Measurements from ENCODE around the gene EFCAB13.

EFCAB13 gene

GRCh38 chr17:47292206-47292605 lies 31.5 kb upstream of the EFCAB13 start:
- DNase-seq, result no peak

- DNase-seq, result no peak
These were observed 28.5 kb upstream of the EFCAB13 start for GRCh38 chr17:47295037-47295873.

DNA sequence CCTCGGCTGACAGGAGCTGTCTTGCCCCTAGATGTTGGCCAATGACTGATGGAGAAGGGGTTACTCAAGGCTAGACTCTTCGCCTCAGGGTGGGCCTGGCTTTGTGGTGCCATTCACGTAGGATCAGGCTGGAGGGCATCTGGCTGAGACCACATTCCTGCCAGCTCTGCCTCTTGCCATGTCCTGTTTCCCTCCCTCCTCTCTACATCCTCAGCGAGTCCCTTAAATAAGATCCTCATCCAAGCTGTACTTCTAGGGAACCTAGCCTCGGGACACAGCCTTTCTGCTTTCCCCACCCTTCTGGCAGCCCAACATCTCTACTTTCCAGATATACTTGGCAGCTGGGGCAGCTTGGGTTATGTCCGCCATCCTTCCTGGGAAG lies 27.9 kb upstream of the EFCAB13 start:
- DNase-seq, result no peak

- no peak for DNase-seq
These were observed 25.9 kb upstream of the EFCAB13 start for GRCh38 chr17:47297661-47298400.

- DNase-seq, result no peak
These were observed 25.0 kb upstream of the EFCAB13 start for GRCh38 chr17:47298712-47299111.

- DNase-seq, result no peak
These were observed 24.4 kb upstream of the EFCAB13 start for GRCh38 chr17:47299239-47299910.

DNA sequence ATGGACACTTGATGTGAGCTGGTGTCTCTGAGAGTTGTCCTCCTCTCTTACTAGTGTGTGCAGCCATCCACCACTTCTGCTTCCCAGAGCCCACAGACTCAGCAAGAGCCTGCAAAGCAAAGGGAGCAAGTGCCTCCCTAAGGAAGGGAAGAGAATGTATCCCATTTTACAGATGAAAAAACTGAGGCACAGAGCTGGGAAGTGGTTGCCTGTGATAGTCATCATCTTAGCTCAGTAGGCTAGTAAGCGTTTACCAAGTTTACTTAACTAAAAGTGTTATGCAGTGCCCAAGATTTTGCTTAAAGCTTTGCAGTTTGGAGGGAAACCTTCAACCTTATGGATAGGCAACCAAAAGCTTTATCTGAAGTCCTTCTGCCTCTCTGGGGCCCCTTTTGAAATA lies 23.0 kb upstream of the EFCAB13 start:
- DNase-seq, result no peak

DNA sequence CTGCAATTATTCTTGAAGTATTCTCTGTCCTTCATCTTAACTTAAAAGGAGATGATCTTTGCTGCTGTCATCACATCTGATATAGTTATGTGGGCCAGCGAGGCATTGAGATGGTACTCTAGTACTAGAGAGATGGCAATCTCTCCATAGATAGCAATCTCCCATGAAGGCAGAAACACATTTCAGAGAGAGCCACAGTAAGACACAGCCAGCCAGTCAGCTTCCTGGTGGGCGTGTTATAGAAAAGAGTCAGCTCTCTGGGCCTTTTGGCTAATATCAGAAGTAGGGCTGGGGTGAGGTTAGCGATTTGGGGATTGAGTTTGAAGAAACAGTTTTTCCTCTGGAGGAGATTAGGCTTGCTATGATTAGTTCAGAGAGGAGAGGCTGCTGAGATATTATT lies 22.6 kb upstream of the EFCAB13 start:
- DNase-seq, result no peak

DNA sequence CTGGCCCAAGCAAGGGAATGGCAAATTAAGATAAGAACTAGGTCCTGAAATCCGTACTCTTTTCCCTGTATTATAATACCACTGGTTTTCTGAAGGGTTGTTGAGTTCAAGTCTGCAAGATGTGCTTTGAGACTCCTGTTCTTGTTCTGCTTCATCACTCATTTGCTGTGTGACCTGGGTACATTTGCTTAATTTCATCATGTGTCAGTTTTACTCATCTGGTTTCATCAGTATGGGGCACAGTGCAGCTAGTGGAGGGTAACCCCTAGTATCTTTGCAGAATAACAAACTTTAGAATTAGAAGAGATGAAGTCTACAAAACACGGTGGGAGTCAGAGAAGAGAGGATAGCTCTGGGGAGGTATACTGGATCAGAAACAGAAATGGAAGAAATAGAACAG lies 21.9 kb upstream of the EFCAB13 start:
- no peak for DNase-seq

DNA sequence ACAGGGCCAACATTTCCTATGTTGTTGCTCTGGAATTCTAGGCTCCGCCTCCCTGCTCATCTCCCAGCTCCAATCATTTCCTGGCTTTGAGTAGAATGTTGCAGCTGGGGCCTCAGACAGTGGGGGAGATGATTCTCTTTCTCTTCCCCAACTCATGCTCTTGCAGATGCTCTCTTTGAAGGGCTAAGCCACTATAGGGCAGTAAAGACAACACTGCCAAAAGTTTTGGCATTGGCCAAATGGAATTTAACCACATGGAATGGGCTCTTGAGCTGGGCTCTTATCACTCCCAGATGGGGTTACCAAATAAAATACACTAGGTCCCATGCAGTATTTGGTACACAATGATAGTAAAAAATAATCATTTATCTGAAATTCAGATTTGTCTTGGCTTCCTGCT lies 19.6 kb upstream of the EFCAB13 start:
- no peak for DNase-seq

DNA sequence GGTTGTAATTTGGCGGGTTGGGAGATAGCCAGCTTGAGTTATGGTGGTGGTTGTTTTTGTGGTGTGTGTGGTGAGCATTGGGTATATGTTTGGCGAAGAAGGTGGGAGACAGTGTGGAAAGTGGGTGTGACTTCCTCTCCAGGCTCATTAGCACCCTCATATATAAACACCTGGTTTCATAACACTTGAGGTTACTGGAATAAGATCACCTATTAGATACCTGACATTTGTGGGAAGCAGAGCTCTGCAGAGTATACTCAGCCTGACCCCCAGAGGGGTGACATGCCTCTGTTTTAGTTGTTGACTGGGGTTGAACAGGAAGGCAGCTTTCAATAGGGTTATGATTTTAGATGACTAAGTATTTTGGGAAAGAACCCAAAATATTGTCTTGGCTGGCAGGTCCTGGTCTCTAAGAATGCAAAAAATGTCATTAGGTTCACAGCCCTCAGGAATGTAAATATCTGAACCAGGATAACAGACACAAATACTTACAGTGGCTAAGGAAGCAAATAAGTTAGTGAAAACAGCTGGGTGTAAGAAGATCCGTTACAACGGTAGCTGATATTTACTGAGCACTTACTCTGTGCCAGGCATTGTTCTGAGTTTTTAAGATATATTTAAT lies 18.3 kb upstream of the EFCAB13 start:
- DNase-seq, result no peak

- no peak for DNase-seq
These were observed 13.5 kb upstream of the EFCAB13 start for GRCh38 chr17:47310186-47310733.

GRCh38 chr17:47311420-47311819 lies 12.3 kb upstream of the EFCAB13 start:
- no peak for DNase-seq

- DNase-seq, result peak; percentile 87
These were observed 8.1 kb upstream of the EFCAB13 start for GRCh38 chr17:47315451-47316266.

DNA sequence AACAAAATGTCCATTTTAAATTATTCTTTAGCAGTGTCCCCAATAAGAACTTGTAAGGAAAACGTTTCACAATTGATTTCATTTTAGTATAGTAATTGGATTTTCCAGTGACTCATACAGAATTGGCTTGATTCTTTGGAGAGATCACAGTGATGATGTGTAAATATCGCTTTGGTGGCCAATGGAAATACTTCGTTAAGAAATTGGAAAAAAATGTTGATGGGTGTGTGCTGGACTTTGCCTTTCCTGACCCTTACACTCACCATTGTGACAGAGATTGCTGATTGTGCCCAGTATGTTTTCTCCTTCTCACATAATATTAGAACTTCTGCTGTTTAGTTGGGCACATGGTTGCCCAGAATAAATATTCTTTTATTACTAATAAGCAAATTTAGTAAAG lies 7.4 kb upstream of the EFCAB13 start:
- DNase-seq, result no peak

DNA sequence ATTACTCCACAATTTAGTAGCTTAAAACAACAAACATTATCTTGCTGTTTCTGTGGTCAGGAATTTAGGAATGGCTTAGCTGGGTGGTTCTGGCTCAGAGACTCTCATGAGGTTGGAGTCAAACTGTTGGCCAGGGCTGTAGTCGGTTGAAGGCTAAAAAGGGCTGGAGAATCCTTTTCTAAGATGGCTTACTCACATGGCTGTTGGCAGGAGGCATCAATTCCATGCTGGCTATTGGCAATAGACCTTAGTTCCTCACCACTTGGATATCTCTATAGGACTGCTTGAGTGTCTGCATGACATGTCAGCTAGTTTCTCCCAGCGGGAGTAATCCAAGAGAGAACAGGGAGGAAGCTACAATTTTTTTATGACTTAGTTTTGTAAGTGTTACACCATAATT lies 6.6 kb upstream of the EFCAB13 start:
- DNase-seq, result no peak

GRCh38 chr17:47318197-47318918 lies 5.4 kb upstream of the EFCAB13 start:
- DNase-seq, result peak; percentile 25

DNA sequence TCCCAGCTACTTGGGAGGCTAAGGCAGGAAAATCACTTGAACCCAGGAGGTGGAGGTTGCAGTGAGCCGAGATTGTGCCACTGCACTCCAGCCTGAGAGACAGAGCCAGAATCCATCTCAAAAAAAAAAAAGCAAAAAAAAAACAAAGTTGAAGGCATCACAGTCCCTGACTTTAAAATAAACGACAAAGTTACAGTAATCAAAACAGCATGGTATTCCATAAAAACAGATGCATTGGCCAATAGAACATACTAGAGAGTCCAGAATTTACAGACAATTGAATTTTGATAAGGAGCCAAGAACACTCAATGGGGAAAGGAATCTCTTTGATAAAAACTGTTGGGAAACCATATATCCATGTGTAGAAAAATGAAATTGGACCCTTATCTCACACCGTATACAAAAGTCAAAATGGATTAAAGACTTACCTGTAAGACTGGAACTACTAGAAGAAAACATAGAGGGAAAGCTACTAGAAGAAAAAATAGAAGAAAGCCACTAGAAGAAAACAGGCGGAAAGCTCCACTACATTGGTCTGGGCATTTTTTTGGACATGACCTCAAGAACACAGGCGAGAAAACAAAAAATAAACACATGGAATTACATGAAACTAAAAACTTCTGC lies 2.8 kb upstream of the EFCAB13 start:
- DNase-seq, result no peak

- DNase-seq, result peak; percentile 85
These were observed 667 bp downstream of the EFCAB13 start for GRCh38 chr17:47324224-47325020.

DNA sequence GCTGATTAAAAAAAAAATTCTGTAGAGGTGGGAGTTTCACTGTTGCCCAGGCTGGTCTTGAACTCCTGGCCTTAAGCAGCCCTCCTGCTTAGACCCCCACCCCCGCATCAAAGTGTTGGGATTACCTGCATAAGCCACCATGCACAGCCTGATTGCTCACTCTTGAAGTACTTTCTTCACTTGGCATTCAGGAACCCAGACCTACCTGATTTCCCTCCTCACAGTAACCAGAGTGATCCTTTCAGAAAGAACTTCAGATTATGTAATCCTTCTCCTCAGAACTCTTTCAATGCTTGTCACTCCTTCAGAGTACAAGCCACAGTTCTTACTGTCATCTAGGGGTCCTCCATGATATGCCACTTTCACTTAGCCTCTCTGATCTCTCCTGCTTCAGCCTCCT lies 1.4 kb downstream of the EFCAB13 start:
- DNase-seq, result peak; percentile 28

Measured in DMS53 (cell line).